DMS 273 (cell line): ENCODE measurements around the gene CXXC4.

Source experiments
- DNase-seq: peaks from one replicate; lab custom pipeline; 2025; ENCODE audit not compliant: unreplicated experiment; lab: John Stamatoyannopoulos, UW

The CXXC4 gene

DNA sequence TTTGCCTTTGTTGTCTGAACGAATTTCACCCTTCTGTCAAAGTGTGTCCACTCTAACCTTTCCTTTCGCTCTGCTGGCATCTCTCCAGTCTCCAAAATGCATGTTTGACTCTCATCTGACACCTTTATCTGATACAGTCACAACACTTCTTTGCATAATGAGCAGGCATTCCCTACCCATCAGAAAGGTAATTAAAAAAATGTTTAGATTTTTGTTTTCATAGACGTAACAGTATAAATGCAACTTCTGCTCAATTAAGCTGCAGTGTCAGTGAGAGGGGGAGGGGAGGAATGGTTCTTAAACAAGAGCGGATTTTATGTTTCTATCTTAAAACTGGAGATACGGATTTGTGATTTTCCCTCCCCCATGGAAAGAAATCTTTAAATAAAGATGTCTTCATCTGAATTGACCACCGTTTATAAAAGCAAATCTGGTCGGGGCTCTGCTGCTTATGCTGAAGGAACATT, 70.2 kb downstream of the CXXC4 start:
- DNase-seq, result no peak

GRCh38 chr4:104421566-104421965, 73.1 kb downstream of the CXXC4 start:
- no peak for DNase-seq

- DNase-seq, result no peak
Measured at GRCh38 chr4:104420766-104421165, 73.9 kb downstream of the CXXC4 start.
